WTC11 (cell line): ENCODE results near the gene OR5AP2.

Experiments
- ELF4 ChIP-seq: sonication (generic); formaldehyde crosslinking; IDR thresholded peaks from 2 replicates; pipeline ENCODE4 v1.8.1; 2022; ENCODE audit warnings: low read depth, mild to moderate bottlenecking, moderate library complexity, missing genetic modification reagents
- GABPB1 ChIP-seq: sonication (generic); formaldehyde crosslinking; IDR thresholded peaks from 2 replicates; pipeline ENCODE4 v1.8.1; 2023; ENCODE audit warnings: mild to moderate bottlenecking, missing genetic modification reagents
- TF ChIP-seq, protein P1 (sequence below): fragments of 200-600 bp; IDR thresholded peaks from 2 replicates; pipeline ENCODE4 v1.8.0; 2022; ENCODE audit warnings: antibody characterized with exemption

DNA sequence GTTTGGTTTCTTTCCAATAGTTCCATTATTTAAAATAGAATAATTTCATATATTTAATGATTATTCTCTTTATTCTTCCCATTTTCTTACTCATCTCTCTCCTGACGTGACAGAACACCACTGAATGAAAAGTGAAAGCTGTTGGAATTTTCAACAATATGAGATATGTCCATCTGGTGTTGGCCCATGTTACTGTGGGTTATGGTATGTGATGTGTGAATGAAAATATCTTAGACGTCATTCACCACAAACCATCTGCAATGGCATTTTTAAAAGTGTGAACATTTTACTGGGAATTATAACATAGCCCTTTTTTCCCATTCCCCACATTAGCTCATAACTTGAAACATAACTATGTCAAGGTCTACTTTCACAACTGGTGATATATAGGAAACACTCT, 16.3 kb downstream of the OR5AP2 start:
- TF ChIP-seq, protein P1, sequence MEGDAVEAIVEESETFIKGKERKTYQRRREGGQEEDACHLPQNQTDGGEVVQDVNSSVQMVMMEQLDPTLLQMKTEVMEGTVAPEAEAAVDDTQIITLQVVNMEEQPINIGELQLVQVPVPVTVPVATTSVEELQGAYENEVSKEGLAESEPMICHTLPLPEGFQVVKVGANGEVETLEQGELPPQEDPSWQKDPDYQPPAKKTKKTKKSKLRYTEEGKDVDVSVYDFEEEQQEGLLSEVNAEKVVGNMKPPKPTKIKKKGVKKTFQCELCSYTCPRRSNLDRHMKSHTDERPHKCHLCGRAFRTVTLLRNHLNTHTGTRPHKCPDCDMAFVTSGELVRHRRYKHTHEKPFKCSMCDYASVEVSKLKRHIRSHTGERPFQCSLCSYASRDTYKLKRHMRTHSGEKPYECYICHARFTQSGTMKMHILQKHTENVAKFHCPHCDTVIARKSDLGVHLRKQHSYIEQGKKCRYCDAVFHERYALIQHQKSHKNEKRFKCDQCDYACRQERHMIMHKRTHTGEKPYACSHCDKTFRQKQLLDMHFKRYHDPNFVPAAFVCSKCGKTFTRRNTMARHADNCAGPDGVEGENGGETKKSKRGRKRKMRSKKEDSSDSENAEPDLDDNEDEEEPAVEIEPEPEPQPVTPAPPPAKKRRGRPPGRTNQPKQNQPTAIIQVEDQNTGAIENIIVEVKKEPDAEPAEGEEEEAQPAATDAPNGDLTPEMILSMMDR: no peak
- TF ChIP-seq ELF4 (CRISPR knock-in tag) (no peak), GABPB1 (no peak)
